Activated CD8-positive, alpha-beta memory T cell treated with anti-CD3 and anti-CD28 coated beads for 4 hours (primary cell): ENCODE results near the gene TUT7.

Source experiments
- DNase-seq, 2 donors: peaks; one replicate each; pipeline ENCODE4 v3.0.0-alpha.2; 2020; ENCODE audit warnings: low read depth in 2 of 2

Gene TUT7

GRCh38 chr9:86253577-86253976 lies 100.6 kb downstream of the TUT7 start:
- no peak for DNase-seq

GRCh38 chr9:86252870-86253269 lies 101.3 kb downstream of the TUT7 start:
- DNase-seq = no peak

GRCh38 chr9:86250123-86250522 lies 104.1 kb downstream of the TUT7 start:
- no peak for DNase-seq

- no peak for DNase-seq
Measured at GRCh38 chr9:86248746-86249145, 105.5 kb downstream of the TUT7 start.

- DNase-seq = no peak
Measured at GRCh38 chr9:86246752-86247161, 107.5 kb downstream of the TUT7 start.

- DNase-seq = no peak
Measured at GRCh38 chr9:86242071-86242470, 112.1 kb downstream of the TUT7 start.

- DNase-seq = no peak
Measured at GRCh38 chr9:86241216-86241615, 113.0 kb downstream of the TUT7 start.

GRCh38 chr9:86238861-86239770 lies 115.1 kb downstream of the TUT7 start:
- DNase-seq = no peak
